Measurements from ENCODE around the gene LRRC3.

The LRRC3 gene

GRCh38 chr21:44459712-44460440 is 4.6 kb downstream of the LRRC3 start:
- DNase-seq, result no peak

GRCh38 chr21:44460441-44460755 is 5.1 kb downstream of the LRRC3 start:
- DNase-seq, result no peak

- no peak for DNase-seq
These were observed 5.7 kb downstream of the LRRC3 start for GRCh38 chr21:44461005-44461404.

- DNase-seq, result no peak
These were observed 6.2 kb downstream of the LRRC3 start for GRCh38 chr21:44461464-44462001.

- no peak for DNase-seq
These were observed 7.0 kb downstream of the LRRC3 start for GRCh38 chr21:44462086-44462833.

GRCh38 chr21:44462834-44463200 is 7.5 kb downstream of the LRRC3 start:
- DNase-seq, result no peak

- DNase-seq, result no peak
These were observed 8.4 kb downstream of the LRRC3 start for GRCh38 chr21:44463724-44464123.

GRCh38 chr21:44464351-44464750 is 9.0 kb downstream of the LRRC3 start:
- DNase-seq, result no peak

- no peak for DNase-seq
These were observed 11.1 kb downstream of the LRRC3 start for GRCh38 chr21:44466351-44466954.

GRCh38 chr21:44466996-44467858 is 11.9 kb downstream of the LRRC3 start:
- DNase-seq, result no peak

GRCh38 chr21:44467859-44468195 is 12.5 kb downstream of the LRRC3 start:
- DNase-seq, result no peak

GRCh38 chr21:44471341-44471740 is 16.0 kb downstream of the LRRC3 start:
- DNase-seq, result no peak

- no peak for DNase-seq
These were observed 16.7 kb downstream of the LRRC3 start for GRCh38 chr21:44471996-44472395.

- DNase-seq, result no peak
These were observed 18.7 kb downstream of the LRRC3 start for GRCh38 chr21:44473915-44474555.

GRCh38 chr21:44475266-44475845 is 20.0 kb downstream of the LRRC3 start:
- DNase-seq, result no peak

- DNase-seq, result no peak
These were observed 21.8 kb downstream of the LRRC3 start for GRCh38 chr21:44477131-44477530.

GRCh38 chr21:44477712-44478111 is 22.4 kb downstream of the LRRC3 start:
- DNase-seq, result no peak

GRCh38 chr21:44478124-44478800 is 23.0 kb downstream of the LRRC3 start:
- DNase-seq, result no peak

GRCh38 chr21:44478801-44479167 is 23.5 kb downstream of the LRRC3 start:
- DNase-seq, result no peak

GRCh38 chr21:44479556-44480199 is 24.4 kb downstream of the LRRC3 start:
- DNase-seq, result peak; percentile 54
